WTC11 (cell line): Measurements from ENCODE around the gene NOM1. TPM values are rescaled to one million over a fixed set of nuclear protein-coding genes. Genes with fewer than 3 reads are reported as not detected.

Experiments used
- ATAC-seq: fragments of 200-7000 bp; cut with Tn5 transposase; 2 replicates; pipeline ENCODE4 v1.10.0; 2021; ENCODE audit warnings: mild to moderate bottlenecking, moderate library complexity
- CTCF ChIA-PET: fragments of 300-600 bp; sonication (Branson Sonifier 250); formaldehyde crosslinking; loops from one replicate; lab custom pipeline; 2021; ENCODE audit warnings: antibody characterized with exemption; lab: Charles Lee
- POLR2A ChIA-PET: fragments of 350-600 bp; sonication (Branson Sonifier 250); formaldehyde crosslinking; loops from one replicate; lab custom pipeline; 2021; ENCODE audit warnings: antibody characterized with exemption; lab: Charles Lee
- DNase-seq: peaks from one replicate; pipeline ENCODE4 v3.0.0; 2021; ENCODE audit warnings: low spot score
- H3K27ac Mint-ChIP-seq: 2 replicates; pipeline ENCODE4 v1.8.0; 2021; ENCODE audit warnings: mixed read lengths
- H3K27me3 Mint-ChIP-seq: 2 replicates; pipeline ENCODE4 v1.8.0; 2021; ENCODE audit warnings: low read depth, mild to moderate bottlenecking, moderate library complexity, mixed read lengths
- H3K36me3 Mint-ChIP-seq: 2 replicates; pipeline ENCODE4 v1.8.0; 2021; ENCODE audit warnings: mixed read lengths
- H3K4me1 Mint-ChIP-seq: 2 replicates; pipeline ENCODE4 v1.8.0; 2022; ENCODE audit warnings: mixed read lengths
- H3K4me3 Mint-ChIP-seq: 2 replicates; pipeline ENCODE4 v1.8.0; 2021; ENCODE audit warnings: mild to moderate bottlenecking, moderate library complexity, mixed read lengths
- H3K9me3 Mint-ChIP-seq: 2 replicates; pipeline ENCODE4 v1.8.0; 2021; ENCODE audit warnings: mixed read lengths
- AR ChIP-seq: fragments of 250-450 bp; sonication (Bioruptor Pico); IDR thresholded peaks from 2 replicates; pipeline ENCODE4 v1.9.0; 2021; ENCODE audit warnings: mild to moderate bottlenecking
- ATF6 ChIP-seq: sonication (generic); formaldehyde crosslinking; IDR thresholded peaks from 2 replicates; pipeline ENCODE4 v1.8.1; 2023; ENCODE audit warnings: mild to moderate bottlenecking, missing genetic modification reagents
- E2F4 ChIP-seq: sonication (generic); formaldehyde crosslinking; IDR thresholded peaks from 2 replicates; pipeline ENCODE4 v1.8.1; 2022; ENCODE audit warnings: low read depth, mild to moderate bottlenecking, moderate library complexity, missing genetic modification reagents, borderline replicate concordance
- E2F5 ChIP-seq: sonication (generic); formaldehyde crosslinking; IDR thresholded peaks from 2 replicates; pipeline ENCODE4 v1.8.1; 2022; ENCODE audit warnings: mild to moderate bottlenecking, moderate library complexity, missing genetic modification reagents
- ELF4 ChIP-seq: sonication (generic); formaldehyde crosslinking; IDR thresholded peaks from 2 replicates; pipeline ENCODE4 v1.8.1; 2022; ENCODE audit warnings: low read depth, mild to moderate bottlenecking, moderate library complexity, missing genetic modification reagents
- EMX1 ChIP-seq: fragments of 250-450 bp; sonication (Bioruptor Pico); IDR thresholded peaks from 2 replicates; pipeline ENCODE4 v1.8.0; 2021; ENCODE audit warnings: mild to moderate bottlenecking
- FOXJ3 ChIP-seq: sonication (generic); formaldehyde crosslinking; IDR thresholded peaks from 2 replicates; pipeline ENCODE4 v1.9.0; 2021; ENCODE audit warnings: missing genetic modification reagents, mild to moderate bottlenecking, borderline replicate concordance
- GRHL2 ChIP-seq: fragments of 250-450 bp; sonication (Bioruptor Pico); IDR thresholded peaks from 2 replicates; pipeline ENCODE4 v1.8.0; 2022; ENCODE audit warnings: mild to moderate bottlenecking, moderate library complexity; ENCODE audit not compliant: insufficient replicate concordance, severe bottlenecking
- HMGA2 ChIP-seq: fragments of 250-450 bp; sonication (Bioruptor Pico); IDR thresholded peaks from 2 replicates; pipeline ENCODE4 v1.4.0; 2021; ENCODE audit warnings: mild to moderate bottlenecking, moderate library complexity
- IRF1 ChIP-seq: sonication (generic); formaldehyde crosslinking; IDR thresholded peaks from 2 replicates; pipeline ENCODE4 v1.8.0; 2023; ENCODE audit warnings: missing genetic modification reagents
- NR3C1 ChIP-seq: sonication (generic); formaldehyde crosslinking; conservative IDR thresholded peaks from 2 replicates; pipeline ENCODE4 v1.8.1; 2023; ENCODE audit warnings: low read depth, mild to moderate bottlenecking, missing genetic modification reagents
- RELA ChIP-seq: sonication (generic); formaldehyde crosslinking; IDR thresholded peaks from 2 replicates; pipeline ENCODE4 v1.8.1; 2022; ENCODE audit warnings: missing genetic modification reagents, mild to moderate bottlenecking, borderline replicate concordance
- SMAD4 ChIP-seq: sonication (generic); formaldehyde crosslinking; IDR thresholded peaks from 2 replicates; pipeline ENCODE4 v1.8.0; 2022; ENCODE audit warnings: mild to moderate bottlenecking, missing genetic modification reagents
- TEAD1 ChIP-seq: sonication (generic); formaldehyde crosslinking; IDR thresholded peaks from 2 replicates; pipeline ENCODE4 v1.8.0; 2022; ENCODE audit warnings: mild to moderate bottlenecking, missing genetic modification reagents
- TEAD4 ChIP-seq: sonication (generic); formaldehyde crosslinking; IDR thresholded peaks from 2 replicates; pipeline ENCODE4 v1.8.0; 2022; ENCODE audit warnings: mild to moderate bottlenecking, missing genetic modification reagents
- USF2 ChIP-seq: sonication (generic); formaldehyde crosslinking; IDR thresholded peaks from 2 replicates; pipeline ENCODE4 v1.8.1; 2023; ENCODE audit warnings: mild to moderate bottlenecking, missing genetic modification reagents, moderate library complexity
- ZNF121 ChIP-seq: sonication (generic); formaldehyde crosslinking; IDR thresholded peaks from 2 replicates; pipeline ENCODE4 v1.8.0; 2023; ENCODE audit warnings: missing genetic modification reagents
- ZNF219 ChIP-seq: sonication (generic); formaldehyde crosslinking; IDR thresholded peaks from 2 replicates; pipeline ENCODE4 v1.8.0; 2023; ENCODE audit warnings: missing genetic modification reagents, mild to moderate bottlenecking, borderline replicate concordance
- ZNF263 ChIP-seq: sonication (generic); formaldehyde crosslinking; IDR thresholded peaks from 2 replicates; pipeline ENCODE4 v1.8.1; 2022; ENCODE audit warnings: low read depth, mild to moderate bottlenecking, moderate library complexity, missing genetic modification reagents
- ZNF281 ChIP-seq: sonication (generic); formaldehyde crosslinking; IDR thresholded peaks from 2 replicates; pipeline ENCODE4 v1.8.0; 2023; ENCODE audit warnings: mild to moderate bottlenecking, missing genetic modification reagents
- ZNF416 ChIP-seq: fragments of 250-450 bp; sonication (Bioruptor Pico); IDR thresholded peaks from 2 replicates; pipeline ENCODE4 v1.9.0; 2021; ENCODE audit warnings: mild to moderate bottlenecking, inconsistent platforms
- ZNF671 ChIP-seq: fragments of 250-450 bp; sonication (Bioruptor Pico); IDR thresholded peaks from 2 replicates; pipeline ENCODE4 v1.8.0; 2021; ENCODE audit warnings: mild to moderate bottlenecking
- total RNA-seq: library from RNA; stranded (reverse); gene quantifications from 3 replicates; pipeline ENCODE4 v1.2.3, GENCODE V29; 2021

The NOM1 gene
- total RNA-seq, 1 experiment from 2014 or later = 38.5 TPM

GRCh38 chr7:157006829-157007469 is 57.4 kb downstream of the NOM1 start:
- ATAC-seq = no peak
- TF ChIP-seq USF2 (CRISPR knock-in tag) (no peak), GRHL2 (CRISPR knock-in tag) (no peak), TEAD1 (CRISPR knock-in tag) (no peak), E2F4 (no peak), HMGA2 (CRISPR knock-in tag) (no peak), ZNF281 (CRISPR knock-in tag) (no peak), ZNF671 (CRISPR knock-in tag) (no peak)
- peaks cover 36% of the 10 kb centered on the region for H3K4me1 Mint-ChIP-seq
- no peaks in the 10 kb centered on the region for H3K9me3 Mint-ChIP-seq
- ChIA-PET POLR2A (interaction anchor here (1.1 to 1.3 kb wide), 2 partner anchors 12 to 15 kb away, joined by 3 read pairs; no protein-coding TSS in a partner anchor), CTCF (interaction anchor here (0.9 to 1.4 kb wide), 3 partner anchors 8 to 57 kb away, joined by 3 to 4 read pairs (median 3); partner anchors contain the start of gene NOM1)
- H3K36me3 Mint-ChIP-seq = no peaks in the 10 kb centered on the region
- peaks cover 90% of the 10 kb centered on the region for H3K27me3 Mint-ChIP-seq
- no peak overlapping the region for H3K4me3 Mint-ChIP-seq
- no peak overlapping the region for H3K27ac Mint-ChIP-seq
- no peak for DNase-seq

- CTCF ChIA-PET = no interaction called here
- POLR2A ChIA-PET = interaction anchor here (1.1 kb wide), 1 partner anchor 15 kb away, joined by 3 read pairs; no protein-coding TSS in a partner anchor
- TF ChIP-seq USF2 (CRISPR knock-in tag) (no peak), ATF6 (no peak), ZNF121 (CRISPR knock-in tag) (no peak), NR3C1 (CRISPR knock-in tag) (no peak), ZNF219 (no peak), ZNF416 (no peak), FOXJ3 (no peak), ZNF263 (no peak), ELF4 (CRISPR knock-in tag) (no peak), SMAD4 (CRISPR knock-in tag) (no peak), RELA (CRISPR knock-in tag) (no peak), EMX1 (CRISPR knock-in tag) (no peak), AR (no peak), IRF1 (CRISPR knock-in tag) (no peak), TEAD4 (CRISPR knock-in tag) (no peak), E2F5 (no peak)
Measured at GRCh38 chr7:157007470-157008066, 58.1 kb downstream of the NOM1 start.

More at GRCh38 chr7:157007470-157008066, 58.1 kb downstream of the NOM1 start:
- Mint-ChIP-seq H3K4me1 (peaks cover 36% of the 10 kb centered on the region), H3K36me3 (no peaks in the 10 kb centered on the region), H3K27ac (no peak overlapping the region), H3K9me3 (no peaks in the 10 kb centered on the region), H3K4me3 (no peak overlapping the region), H3K27me3 (peaks cover 90% of the 10 kb centered on the region)
- DNase-seq (no peak), ATAC-seq (no peak)
